ENCODE results near the gene SLC2A8.

SLC2A8 gene

GRCh38 chr9:127396808-127397645 lies at the start of gene SLC2A8:
SLC2A8 (plus strand) TSS chr9:127397169; CDS start chr9:127397231, 62 bp downstream.
- peak; percentile 69 for DNase-seq (ENCODE audit: low read depth)

GRCh38 chr9:127347831-127348776 lies 48.9 kb upstream of the SLC2A8 start:
- no peak for DNase-seq (ENCODE audit: low read depth)

GRCh38 chr9:127349483-127350113 lies 47.4 kb upstream of the SLC2A8 start:
- DNase-seq (ENCODE audit: low read depth), result no peak

GRCh38 chr9:127351182-127352166 lies 45.5 kb upstream of the SLC2A8 start:
- no peak for DNase-seq (ENCODE audit: low read depth)

- no peak for DNase-seq (ENCODE audit: low read depth)
Observed at GRCh38 chr9:127353882-127354281, 43.1 kb upstream of the SLC2A8 start.

- DNase-seq (ENCODE audit: low read depth), result no peak
Observed at GRCh38 chr9:127356906-127357305, 40.1 kb upstream of the SLC2A8 start.

GRCh38 chr9:127358023-127358535 lies 38.9 kb upstream of the SLC2A8 start:
- no peak for DNase-seq (ENCODE audit: low read depth)

- no peak for DNase-seq (ENCODE audit: low read depth)
Observed at GRCh38 chr9:127358770-127359169, 38.2 kb upstream of the SLC2A8 start.

GRCh38 chr9:127360250-127360649 lies 36.7 kb upstream of the SLC2A8 start:
- DNase-seq (ENCODE audit: low read depth), result no peak

GRCh38 chr9:127360829-127361228 lies 36.1 kb upstream of the SLC2A8 start:
- DNase-seq (ENCODE audit: low read depth), result no peak

- DNase-seq (ENCODE audit: low read depth), result no peak
Observed at GRCh38 chr9:127361561-127361960, 35.4 kb upstream of the SLC2A8 start.

GRCh38 chr9:127362829-127363228 lies 34.1 kb upstream of the SLC2A8 start:
- no peak for DNase-seq (ENCODE audit: low read depth)

GRCh38 chr9:127365461-127365860 lies 31.5 kb upstream of the SLC2A8 start:
- no peak for DNase-seq (ENCODE audit: low read depth)

GRCh38 chr9:127366594-127366993 lies 30.4 kb upstream of the SLC2A8 start:
- DNase-seq (ENCODE audit: low read depth), result no peak

GRCh38 chr9:127368852-127369402 lies 28.0 kb upstream of the SLC2A8 start:
- no peak for DNase-seq (ENCODE audit: low read depth)

GRCh38 chr9:127369428-127369827 lies 27.5 kb upstream of the SLC2A8 start:
- no peak for DNase-seq (ENCODE audit: low read depth)

- no peak for DNase-seq (ENCODE audit: low read depth)
Observed at GRCh38 chr9:127370147-127370579, 26.8 kb upstream of the SLC2A8 start.

- no peak for DNase-seq (ENCODE audit: low read depth)
Observed at GRCh38 chr9:127370672-127371648, 26.0 kb upstream of the SLC2A8 start.

GRCh38 chr9:127380479-127380878 lies 16.5 kb upstream of the SLC2A8 start:
- no peak for DNase-seq (ENCODE audit: low read depth)
